Stimulated activated CD8-positive, alpha-beta memory T cell treated with anti-CD3 and anti-CD28 coated beads, Interleukin-2, amount 100 ng/mL, for 48 hours (primary cell): Measurements from ENCODE around the gene MANF.
"Not testable (repeated sequence)": the region's sequence is repeated elsewhere in the genome, so short reads cannot be mapped to it uniquely, and the experiment has no call there.

Experiments used
- DNase-seq, 2 donors: peaks; one replicate each; pipeline ENCODE4 v3.0.0-alpha.2; 2020; ENCODE audit warnings: low read depth in 2 of 2

Gene MANF

GRCh38 chr3:51384726-51385473 lies at the start of gene MANF:
Gene MANF, plus strand, starts transcription at chr3:51385291. Its CDS starts 52 bp downstream, at chr3:51385343.
- peak; percentile 95 for DNase-seq

- DNase-seq = no peak
Observed at GRCh38 chr3:51336261-51336660, 48.8 kb upstream of the MANF start.

DNA sequence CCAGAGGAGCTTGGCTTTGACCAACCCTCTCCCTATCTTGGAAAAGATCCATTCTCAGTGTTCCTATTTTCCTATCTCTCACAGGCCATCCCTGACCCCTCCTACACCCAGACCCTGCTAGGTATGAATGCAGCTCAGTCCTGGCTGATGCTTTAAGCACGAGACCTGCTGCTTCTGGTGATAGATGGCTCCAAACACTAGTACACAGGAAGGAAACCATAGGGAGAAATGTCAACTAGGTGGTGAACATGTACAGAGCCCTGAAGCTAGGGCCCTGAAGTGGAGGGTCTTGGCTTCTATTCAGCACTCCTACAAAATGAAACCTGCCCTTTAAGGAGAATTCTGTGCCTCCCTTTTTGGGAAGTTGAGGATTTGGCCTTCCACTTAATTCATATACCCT lies 47.4 kb upstream of the MANF start:
- DNase-seq = no peak

- no peak for DNase-seq
Observed at GRCh38 chr3:51338632-51339031, 46.5 kb upstream of the MANF start.

- no peak for DNase-seq
Observed at GRCh38 chr3:51340013-51340829, 44.9 kb upstream of the MANF start.

GRCh38 chr3:51340989-51341636 lies 44.0 kb upstream of the MANF start:
- no peak for DNase-seq

DNA sequence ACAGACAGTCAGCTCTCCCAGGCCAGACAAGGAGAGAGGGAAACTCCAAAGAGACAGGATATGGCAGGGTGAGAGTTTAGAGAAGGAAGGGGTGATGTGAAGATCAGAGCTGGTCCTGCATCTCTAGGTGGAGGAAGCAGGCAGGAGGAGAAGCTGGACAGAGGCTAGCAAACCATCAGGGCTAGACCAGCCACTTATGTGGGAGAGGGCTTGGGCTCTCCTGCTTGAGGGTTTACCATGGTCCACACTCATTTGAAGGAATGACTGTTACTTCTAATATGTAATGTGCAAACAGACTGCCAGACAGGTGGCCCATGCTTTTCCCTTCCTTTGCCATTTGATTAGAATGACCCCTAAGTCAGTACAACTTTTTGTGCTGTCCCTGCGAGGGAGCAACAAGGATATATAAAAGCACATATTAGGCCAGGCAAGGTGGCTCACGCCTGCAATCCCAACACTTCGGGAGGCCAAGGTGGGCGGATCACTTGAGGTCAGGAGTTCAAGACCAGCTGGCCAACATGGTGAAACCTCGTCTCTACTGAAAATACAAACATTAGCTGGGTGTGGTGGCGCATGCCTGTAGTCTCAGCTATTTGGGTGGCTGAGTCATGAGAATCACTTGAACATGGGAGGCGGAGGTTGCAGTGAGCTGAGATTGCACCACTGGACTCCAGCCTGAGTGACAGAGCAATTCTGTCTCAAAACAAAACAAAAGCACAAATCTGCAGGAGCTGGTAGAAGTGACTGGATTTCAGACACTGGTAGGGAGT lies 41.0 kb upstream of the MANF start:
- DNase-seq = no peak

GRCh38 chr3:51350751-51351150 lies 34.3 kb upstream of the MANF start:
- DNase-seq = no peak

- DNase-seq = no peak
Observed at GRCh38 chr3:51353131-51353530, 32.0 kb upstream of the MANF start.

DNA sequence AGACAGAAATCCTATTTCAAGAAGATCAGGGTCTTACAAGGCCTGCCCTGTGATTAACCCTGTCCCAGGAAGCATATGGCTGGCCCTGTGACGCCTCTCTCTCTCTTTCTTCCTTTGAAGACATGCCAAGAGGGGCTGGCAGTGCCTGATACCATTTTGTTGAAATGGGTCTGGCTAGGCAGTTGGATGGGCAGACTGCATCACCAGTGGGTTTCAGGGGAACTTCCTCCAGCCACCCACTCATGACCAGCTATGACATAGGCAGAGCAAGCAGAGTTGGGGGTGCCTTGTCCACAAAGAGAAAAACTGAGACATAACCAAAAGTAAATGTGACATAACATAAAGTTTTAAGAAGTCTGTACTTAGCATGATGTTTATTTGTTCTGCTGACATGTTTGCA lies 31.4 kb upstream of the MANF start:
- DNase-seq = no peak

DNA sequence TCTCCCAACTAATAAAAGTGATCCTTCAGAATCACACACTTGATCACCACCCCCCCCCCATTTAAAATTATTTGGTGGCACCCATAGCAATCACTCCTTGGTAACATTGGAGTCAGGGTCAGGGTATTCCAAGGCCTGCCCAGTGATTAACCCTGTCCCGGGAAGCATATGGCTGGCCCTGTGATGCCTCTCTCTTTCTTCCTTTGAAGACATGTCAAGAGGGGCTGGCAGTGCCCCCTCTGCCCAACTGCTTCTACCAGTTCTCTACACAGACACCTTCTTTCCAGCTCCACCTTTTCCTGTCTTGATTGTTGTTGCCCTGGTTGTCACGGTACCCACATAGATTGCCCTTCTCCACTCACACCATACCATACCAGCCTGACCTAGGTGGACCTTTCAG lies 30.9 kb upstream of the MANF start:
- DNase-seq = no peak

DNA sequence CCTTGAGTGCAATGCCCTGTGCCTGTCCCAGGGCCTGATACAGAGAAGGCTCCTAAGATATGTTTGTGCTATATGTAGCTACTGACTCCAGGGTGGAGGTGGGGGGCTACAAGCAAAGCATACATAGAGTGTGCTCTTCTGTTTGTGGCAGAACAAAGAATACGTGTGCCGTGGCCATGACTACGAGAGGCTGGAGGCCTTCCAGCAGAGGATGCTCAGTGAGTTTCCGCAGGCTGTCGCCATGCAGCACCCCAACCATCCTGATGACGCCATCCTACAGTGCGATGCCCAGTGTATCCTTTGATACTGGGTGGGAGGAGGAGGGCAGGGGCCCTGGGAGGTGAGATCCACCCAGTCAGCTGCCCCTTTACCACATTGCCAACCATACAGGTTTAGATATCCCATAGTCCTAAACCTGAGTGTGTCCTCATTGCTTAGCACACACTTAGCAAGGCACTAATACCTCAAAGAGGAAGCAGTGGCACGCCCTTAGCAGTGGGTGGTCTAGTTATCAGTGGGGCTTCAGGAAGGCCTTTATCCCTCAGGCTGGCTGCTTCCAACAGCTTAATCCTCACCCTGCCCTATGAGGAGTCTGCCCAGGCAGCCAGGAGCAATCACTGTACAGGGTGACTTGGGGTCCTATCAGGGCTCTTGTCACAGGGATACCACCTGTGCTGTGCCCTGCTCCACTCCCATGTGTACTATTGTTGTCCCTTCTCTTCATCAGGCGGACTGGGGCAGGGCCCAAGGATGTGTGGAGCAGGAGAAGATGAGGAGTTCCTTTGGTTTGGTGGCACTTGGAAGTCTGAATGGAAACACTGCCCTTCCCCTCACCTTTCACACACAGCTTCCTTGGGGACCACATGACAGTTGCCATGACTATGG lies 30.1 kb upstream of the MANF start:
- DNase-seq = no peak

DNA sequence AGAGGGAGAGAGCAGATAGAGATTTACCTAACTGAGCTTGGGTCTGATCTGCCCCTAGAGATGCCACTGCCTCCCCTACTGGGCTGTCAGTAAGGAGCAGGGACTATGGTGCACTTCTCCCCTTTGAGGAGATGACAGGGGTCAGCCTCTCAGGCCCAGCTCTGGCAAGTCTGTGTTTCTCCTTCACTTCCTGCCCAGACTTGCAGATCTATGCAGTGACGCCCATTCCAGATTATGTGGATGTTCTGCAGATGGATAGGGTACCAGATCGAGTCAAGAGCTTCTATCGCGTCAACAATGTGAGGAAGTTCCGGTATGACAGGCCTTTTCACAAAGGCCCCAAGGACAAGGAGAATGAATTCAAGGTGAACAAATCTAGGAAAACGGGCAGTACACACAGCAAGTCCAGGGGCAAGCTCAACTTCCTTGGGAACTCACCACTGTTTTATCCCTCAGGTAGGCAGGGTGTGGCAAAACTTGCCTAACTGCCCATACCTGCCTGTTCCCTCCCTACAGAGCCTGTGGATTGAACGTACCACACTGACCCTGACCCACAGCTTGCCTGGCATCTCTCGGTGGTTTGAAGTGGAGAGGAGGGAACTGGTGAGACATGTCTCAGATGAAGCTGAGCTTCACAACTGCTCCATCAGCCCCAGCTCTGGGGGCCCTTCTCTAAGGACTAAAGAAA lies 29.1 kb upstream of the MANF start:
- DNase-seq = no peak

GRCh38 chr3:51357856-51358255 lies 27.2 kb upstream of the MANF start:
- DNase-seq = no peak

- no peak for DNase-seq
Observed at GRCh38 chr3:51358981-51359380, 26.1 kb upstream of the MANF start.

GRCh38 chr3:51360806-51361205 lies 24.3 kb upstream of the MANF start:
- DNase-seq = no peak

GRCh38 chr3:51361746-51362145 lies 23.3 kb upstream of the MANF start:
- no peak for DNase-seq

DNA sequence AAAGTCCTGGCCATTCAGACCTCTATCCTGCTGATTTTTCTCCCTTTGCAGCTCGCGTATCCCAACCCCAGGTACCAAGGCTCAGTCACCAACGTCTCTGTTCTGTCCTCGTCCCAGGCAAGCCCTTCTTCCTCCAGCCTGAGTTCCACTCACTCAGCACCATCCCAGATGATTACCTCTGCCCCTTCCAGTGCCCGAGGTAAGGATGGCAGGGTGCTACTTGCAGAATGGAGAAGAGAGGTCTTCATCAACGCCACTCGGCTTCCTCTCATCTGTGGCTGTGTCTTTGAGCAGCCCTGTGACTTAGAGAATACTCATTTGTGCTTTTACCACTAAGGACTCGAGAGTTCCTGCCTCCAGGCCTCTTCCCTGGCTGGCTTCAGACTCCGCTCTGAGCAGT lies 22.6 kb upstream of the MANF start:
- DNase-seq = no peak

DNA sequence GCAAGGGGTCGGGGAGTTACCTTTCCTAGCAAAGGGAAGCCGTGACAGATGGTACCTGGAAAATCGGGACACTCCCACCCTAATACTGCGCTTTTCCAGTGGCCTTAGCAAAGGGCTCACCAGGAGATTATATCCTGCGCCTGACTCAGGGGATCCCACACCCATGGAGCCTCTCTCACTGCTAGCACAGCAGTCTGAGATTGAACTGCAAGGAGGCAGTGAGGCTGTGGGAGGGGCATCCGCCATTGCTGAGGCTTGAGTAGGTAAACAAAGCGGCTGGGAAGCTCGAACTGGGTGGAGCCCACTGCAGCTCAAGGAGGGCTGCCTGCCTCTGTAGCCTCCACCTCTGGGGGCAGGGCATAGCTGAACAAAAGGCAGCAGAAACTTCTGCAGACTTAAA lies 16.8 kb upstream of the MANF start:
- DNase-seq = not testable (repeated sequence)

DNA sequence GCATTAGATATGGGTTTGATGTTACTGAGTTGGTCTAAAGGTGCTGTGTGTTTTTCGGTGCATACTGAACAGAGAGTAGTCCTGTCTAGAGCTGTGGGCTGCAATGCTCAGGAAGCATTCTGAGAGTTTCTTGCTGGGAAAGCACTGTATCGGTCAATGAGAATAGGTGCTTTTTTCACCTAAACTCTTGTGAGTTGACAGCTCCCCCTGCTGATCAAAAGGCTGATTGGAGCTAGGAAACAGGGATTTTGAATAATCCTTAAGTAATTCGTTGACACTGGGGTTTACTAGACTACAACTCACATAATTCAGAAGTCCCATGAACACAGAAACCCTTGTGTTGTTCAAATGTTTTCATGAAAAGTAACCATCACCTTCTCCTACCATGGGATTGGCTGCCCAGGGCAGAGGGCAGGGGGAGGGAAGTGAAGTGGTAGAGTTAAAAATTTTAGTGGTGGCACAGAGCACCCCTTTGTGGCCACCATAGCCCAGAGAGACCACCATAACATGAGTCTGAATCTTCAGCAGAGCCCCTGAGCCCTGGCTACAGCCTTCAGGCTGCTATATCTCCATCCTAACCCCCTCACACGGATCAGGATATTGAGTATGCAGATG lies 13.0 kb upstream of the MANF start:
- peak in 1 of 2 donors; percentile 30 for DNase-seq
